Astrocyte of the cerebellum (primary cell): ENCODE data around the gene RHAG.
"Not testable (repeated sequence)": the region's sequence is repeated elsewhere in the genome, so short reads cannot be mapped to it uniquely, and the experiment has no call there.

ENCODE experiments used
- DNase-seq: peaks from one replicate; pipeline ENCODE4 v3.0.0-alpha.2; 2011; ENCODE audit warnings: low read depth
- H3K4me3 ChIP-seq: 2 replicates; pipeline ENCODE4 v1.5.1; 2011; ENCODE audit warnings: mild to moderate bottlenecking, low read depth, low read length, moderate library complexity
- in situ Hi-C: cut with HindIII; loops from 2 replicates; pipeline ENCODE4 v1.10.0; 2017; ENCODE audit warnings: low sequenced_read_pairs
- TF ChIP-seq, protein P1 (sequence below): IDR thresholded peaks from 2 replicates; pipeline ENCODE4 v1.5.1; 2012; ENCODE audit warnings: low read length, low read depth, moderate library complexity, mild to moderate bottlenecking; ENCODE audit errors: missing control alignments

Gene RHAG

GRCh38 chr6:49664817-49665216 lies 28.2 kb upstream of the RHAG start:
- in situ Hi-C loops = no loop called here
- no peak for DNase-seq
- H3K4me3 ChIP-seq = no peak overlapping the region
- TF ChIP-seq, protein P1, sequence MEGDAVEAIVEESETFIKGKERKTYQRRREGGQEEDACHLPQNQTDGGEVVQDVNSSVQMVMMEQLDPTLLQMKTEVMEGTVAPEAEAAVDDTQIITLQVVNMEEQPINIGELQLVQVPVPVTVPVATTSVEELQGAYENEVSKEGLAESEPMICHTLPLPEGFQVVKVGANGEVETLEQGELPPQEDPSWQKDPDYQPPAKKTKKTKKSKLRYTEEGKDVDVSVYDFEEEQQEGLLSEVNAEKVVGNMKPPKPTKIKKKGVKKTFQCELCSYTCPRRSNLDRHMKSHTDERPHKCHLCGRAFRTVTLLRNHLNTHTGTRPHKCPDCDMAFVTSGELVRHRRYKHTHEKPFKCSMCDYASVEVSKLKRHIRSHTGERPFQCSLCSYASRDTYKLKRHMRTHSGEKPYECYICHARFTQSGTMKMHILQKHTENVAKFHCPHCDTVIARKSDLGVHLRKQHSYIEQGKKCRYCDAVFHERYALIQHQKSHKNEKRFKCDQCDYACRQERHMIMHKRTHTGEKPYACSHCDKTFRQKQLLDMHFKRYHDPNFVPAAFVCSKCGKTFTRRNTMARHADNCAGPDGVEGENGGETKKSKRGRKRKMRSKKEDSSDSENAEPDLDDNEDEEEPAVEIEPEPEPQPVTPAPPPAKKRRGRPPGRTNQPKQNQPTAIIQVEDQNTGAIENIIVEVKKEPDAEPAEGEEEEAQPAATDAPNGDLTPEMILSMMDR = no peak

DNA sequence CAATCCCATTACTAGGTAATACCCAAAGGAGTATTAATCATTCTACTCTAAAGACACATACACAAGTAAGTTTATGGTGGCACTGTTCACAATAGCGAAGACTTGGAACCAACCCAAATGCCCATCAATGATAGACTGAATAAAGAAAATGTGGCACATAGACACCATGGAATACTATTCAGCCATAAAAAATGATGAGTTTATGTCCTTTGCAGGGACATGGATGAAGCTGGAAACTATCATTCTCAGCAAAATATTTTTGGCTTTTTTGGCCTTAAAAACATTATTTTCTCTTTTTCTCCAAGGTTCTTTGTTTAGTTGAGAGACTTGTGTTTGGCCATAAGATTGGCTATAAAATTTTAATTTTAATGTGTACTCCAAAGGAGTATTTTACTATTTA lies 27.4 kb upstream of the RHAG start:
- H3K4me3 ChIP-seq, in situ Hi-C loops, DNase-seq: not testable (repeated sequence)

- in situ Hi-C loops = no loop called here
- TF ChIP-seq, protein P1 = no peak
- H3K4me3 ChIP-seq = no peak overlapping the region
- DNase-seq = no peak
These were observed 26.2 kb upstream of the RHAG start for GRCh38 chr6:49662892-49663261.

GRCh38 chr6:49662231-49662891 lies 25.7 kb upstream of the RHAG start:
- TF ChIP-seq, protein P1 = no peak
- in situ Hi-C loops = no loop called here
- H3K4me3 ChIP-seq = no peak overlapping the region
- DNase-seq = no peak

DNA sequence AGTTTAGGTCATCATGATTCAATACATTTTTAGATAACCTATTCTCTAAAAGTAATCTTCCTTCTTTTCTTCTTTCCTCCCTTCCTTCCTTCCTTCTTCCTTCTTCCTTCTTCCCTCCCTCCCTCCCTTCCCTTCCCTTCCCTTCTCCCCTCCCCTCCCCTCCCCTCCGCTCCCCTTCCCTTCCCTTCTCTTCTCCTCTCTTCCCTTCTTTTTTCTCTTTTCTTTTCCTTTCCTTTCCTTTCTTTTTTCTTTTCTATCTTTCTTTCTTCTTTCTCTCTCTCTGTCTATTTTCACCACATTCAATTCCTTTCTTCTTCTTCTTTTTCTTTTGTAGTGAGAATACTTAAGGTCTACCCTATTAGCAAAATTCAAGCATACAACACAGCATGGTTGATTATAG lies 17.3 kb upstream of the RHAG start:
- no peak for DNase-seq
- H3K4me3 ChIP-seq = no peak overlapping the region
- in situ Hi-C loops = no loop called here
- TF ChIP-seq, protein P1 = no peak

- DNase-seq = no peak
- TF ChIP-seq, protein P1 = no peak
- in situ Hi-C loops = no loop called here
- H3K4me3 ChIP-seq = no peak overlapping the region
These were observed 16.8 kb upstream of the RHAG start for GRCh38 chr6:49653438-49653837.

- no peak for DNase-seq
- TF ChIP-seq, protein P1 = no peak
- in situ Hi-C loops = no loop called here
- H3K4me3 ChIP-seq = no peak overlapping the region
These were observed 14.6 kb upstream of the RHAG start for GRCh38 chr6:49651239-49651638.
